GM19452 (cell line): ENCODE data around the gene PRKCH.

Experiments
- ATAC-seq: cut with Tn5 transposase; IDR thresholded peaks from one replicate; pipeline ENCODE4 v1.9.1; 2021; ENCODE audit not compliant: unreplicated experiment

Gene PRKCH

GRCh38 chr14:61418746-61419145 lies 97.4 kb downstream of the PRKCH start:
- ATAC-seq, result no peak

- no peak for ATAC-seq
Observed at GRCh38 chr14:61419201-61419600, 97.8 kb downstream of the PRKCH start.

- ATAC-seq, result no peak
Observed at GRCh38 chr14:61420326-61420725, 98.9 kb downstream of the PRKCH start.

- no peak for ATAC-seq
Observed at GRCh38 chr14:61421212-61421923, 100.0 kb downstream of the PRKCH start.

- no peak for ATAC-seq
Observed at GRCh38 chr14:61426048-61426447, 104.7 kb downstream of the PRKCH start.

- ATAC-seq, result no peak
Observed at GRCh38 chr14:61428261-61428660, 106.9 kb downstream of the PRKCH start.

GRCh38 chr14:61429316-61429715 lies 107.9 kb downstream of the PRKCH start:
- no peak for ATAC-seq

GRCh38 chr14:61430066-61430757 lies 108.8 kb downstream of the PRKCH start:
- no peak for ATAC-seq

GRCh38 chr14:61433169-61433568 lies 111.8 kb downstream of the PRKCH start:
- ATAC-seq, result no peak

- ATAC-seq, result no peak
Observed at GRCh38 chr14:61433828-61434227, 112.4 kb downstream of the PRKCH start.

- no peak for ATAC-seq
Observed at GRCh38 chr14:61434311-61434710, 112.9 kb downstream of the PRKCH start.

GRCh38 chr14:61435563-61436337 lies 114.4 kb downstream of the PRKCH start:
- ATAC-seq, result no peak

GRCh38 chr14:61437381-61437780 lies 116.0 kb downstream of the PRKCH start:
- no peak for ATAC-seq

GRCh38 chr14:61438036-61438435 lies 116.7 kb downstream of the PRKCH start:
- ATAC-seq, result no peak

- ATAC-seq, result no peak
Observed at GRCh38 chr14:61438497-61438859, 117.1 kb downstream of the PRKCH start.

- ATAC-seq, result peak; percentile 46
Observed at GRCh38 chr14:61438860-61439765, 117.7 kb downstream of the PRKCH start.

GRCh38 chr14:61439779-61440418 lies 118.5 kb downstream of the PRKCH start:
- no peak for ATAC-seq

- no peak for ATAC-seq
Observed at GRCh38 chr14:61443481-61443880, 122.1 kb downstream of the PRKCH start.

- ATAC-seq, result peak; percentile 80
Observed at GRCh38 chr14:61444215-61444768, 122.9 kb downstream of the PRKCH start.

GRCh38 chr14:61451491-61451890 lies 130.1 kb downstream of the PRKCH start:
- ATAC-seq, result no peak
